Transverse colon (tissue), 4 donors: Measurements from ENCODE around the gene GRM7.

Experiments used
- CTCF ChIP-seq, 5 experiments: fragments of 200-600 bp in 3 of 5; fragments of 450-650 bp in 2 of 5; sonication (generic) in 3 of 5; IDR thresholded peaks; 1 replicate in 2 of 5; 2 replicates in 3 of 5; pipeline ENCODE4 v1.5.1; 2016 to 2017; ENCODE audit warnings: antibody characterized with exemption in 5 of 5, inconsistent platforms in 3 of 5, mild to moderate bottlenecking in 2 of 5, moderate library complexity in 1 of 5
- POLR2AphosphoS5 ChIP-seq, 3 donors: sonication (generic); formaldehyde crosslinking; IDR thresholded peaks; one replicate each; pipeline ENCODE4 v1.6.1; 2016; ENCODE audit warnings: antibody characterized with exemption in 3 of 3

GRCh38 chr3:7621046-7621630 lies 760.2 kb downstream of the GRM7 start:
- TF ChIP-seq POLR2AphosphoS5 (IDR thresholded peaks at IDR 0.05) (no peak), CTCF (IDR thresholded peaks at IDR 0.05) (no peak)
